Gastroesophageal sphincter (tissue), 3 donors: Measurements from ENCODE around the gene ACOX3.

Experiments
- CTCF ChIP-seq, 4 experiments: fragments of 200-600 bp in 2 of 4; fragments of 450-650 bp in 2 of 4; sonication (generic) in 1 of 4; IDR thresholded peaks; one replicate each; pipeline ENCODE4 v1.5.1; 2017 to 2019; ENCODE audit warnings: antibody characterized with exemption in 4 of 4, mild to moderate bottlenecking in 2 of 4, moderate library complexity in 2 of 4
- EP300 ChIP-seq: sonication (generic); formaldehyde crosslinking; IDR thresholded peaks from one replicate; pipeline ENCODE4 v1.6.1; 2017; ENCODE audit warnings: antibody characterized with exemption, mild to moderate bottlenecking
- POLR2A ChIP-seq, 2 donors: fragments of 450-650 bp; IDR thresholded peaks; one replicate each; pipeline ENCODE4 v1.6.1; 2017; ENCODE audit warnings: antibody characterized with exemption in 2 of 2, mild to moderate bottlenecking in 2 of 2, moderate library complexity in 1 of 2

- TF ChIP-seq CTCF (IDR thresholded peaks at IDR 0.05) (peak in 3 of 4 experiments; percentile 84 to 95 (median 85)), POLR2A (IDR thresholded peaks at IDR 0.05) (no peak), EP300 (no peak)
These were observed 28.4 kb upstream of the ACOX3 start for GRCh38 chr4:8468746-8469535.
